HG02970 (cell line): Measurements from ENCODE around the gene OXNAD1.

Experiments used
- ATAC-seq: cut with Tn5 transposase; IDR thresholded peaks from one replicate; pipeline ENCODE4 v1.9.1; 2021; ENCODE audit warnings: mild to moderate bottlenecking, moderate library complexity, moderate number of reproducible peaks; ENCODE audit not compliant: unreplicated experiment, low FRiP score

Gene OXNAD1

DNA sequence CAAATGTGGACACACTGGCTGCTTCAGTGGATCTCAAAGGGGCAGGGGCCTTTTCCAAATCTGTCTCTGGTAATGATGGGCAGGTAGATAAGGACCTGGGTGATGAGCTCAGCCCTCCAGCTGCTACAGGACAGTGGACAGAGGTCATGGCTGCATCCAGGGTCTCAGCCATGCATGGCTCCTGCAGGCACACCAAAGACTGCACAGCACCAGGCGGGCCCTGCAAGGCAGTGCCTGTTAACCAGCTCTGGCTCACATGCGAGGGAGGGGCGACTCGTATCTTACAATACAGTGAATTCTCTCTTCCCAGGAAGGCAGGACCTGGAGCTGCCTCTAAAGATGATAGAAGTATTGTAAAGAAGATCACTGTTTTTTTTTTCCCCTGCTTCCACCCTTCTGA is 58.7 kb downstream of the OXNAD1 start:
- ATAC-seq, result no peak

DNA sequence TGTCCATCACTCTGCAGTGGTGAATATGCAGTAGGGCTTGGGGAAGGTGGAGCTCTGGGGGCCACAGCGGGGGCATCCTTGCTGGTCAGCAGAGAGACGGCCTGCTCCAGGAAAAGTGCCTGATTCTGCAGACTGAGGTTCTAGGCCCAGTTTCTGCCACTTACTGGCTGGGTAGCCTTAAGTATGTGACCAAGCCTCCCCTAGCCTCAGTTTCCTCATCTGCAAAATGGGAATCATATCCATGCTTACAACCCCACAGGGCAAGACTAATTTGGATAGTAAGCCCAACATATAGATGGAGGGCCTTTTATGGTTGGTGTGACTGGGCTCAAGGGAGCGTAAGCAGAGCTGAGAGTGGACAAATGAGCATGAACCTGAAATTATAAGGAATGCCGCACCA is 60.8 kb downstream of the OXNAD1 start:
- no peak for ATAC-seq

DNA sequence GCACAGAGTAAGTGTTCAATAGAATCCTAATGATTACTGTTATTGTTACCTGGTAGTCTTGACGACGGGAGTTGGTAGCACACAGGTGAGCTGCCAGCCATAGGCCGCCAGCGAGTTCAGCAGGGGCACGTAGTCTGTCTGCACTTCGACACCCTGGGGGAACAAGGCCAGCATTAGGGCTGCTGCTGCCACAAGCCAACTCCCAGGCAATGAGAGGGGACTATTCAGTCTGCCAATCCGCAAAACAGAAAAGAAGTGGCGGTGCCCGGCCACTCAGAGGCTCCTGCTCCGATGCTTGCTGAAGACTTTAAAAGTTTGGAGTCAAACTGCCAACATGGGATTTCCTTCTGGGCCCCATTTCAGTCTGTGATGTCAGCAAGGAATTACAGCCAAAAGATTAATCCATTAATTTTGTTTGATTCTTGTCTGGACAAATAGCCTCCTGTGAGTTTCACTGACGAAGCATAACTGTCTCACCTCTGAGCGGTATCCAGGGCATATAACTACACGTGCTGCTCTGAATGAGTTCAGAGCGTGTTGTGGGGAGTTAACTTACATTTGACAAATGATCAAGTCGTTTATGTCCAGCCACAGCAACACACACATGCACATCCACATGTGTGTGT is 61.8 kb downstream of the OXNAD1 start:
- no peak for ATAC-seq

DNA sequence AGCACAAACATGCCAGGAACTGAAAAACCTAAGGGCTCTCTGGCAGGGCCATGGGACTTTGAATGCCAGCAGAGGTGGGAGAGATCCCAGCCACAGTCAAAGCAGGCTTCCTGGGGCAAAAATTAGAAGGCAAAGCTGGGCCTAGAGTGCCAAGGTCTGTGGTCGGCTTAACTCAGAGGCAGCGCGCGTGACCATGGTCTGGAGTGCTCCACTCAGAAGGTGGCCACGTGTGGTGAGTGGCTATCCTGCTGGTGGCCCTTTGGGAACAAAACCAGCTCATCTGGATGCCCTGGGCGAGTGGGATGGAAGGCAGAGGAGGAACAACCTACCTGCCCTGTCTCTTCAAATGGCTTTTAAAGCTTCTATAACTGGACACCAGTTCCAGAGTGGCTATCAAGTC is 63.1 kb downstream of the OXNAD1 start:
- ATAC-seq, result no peak

DNA sequence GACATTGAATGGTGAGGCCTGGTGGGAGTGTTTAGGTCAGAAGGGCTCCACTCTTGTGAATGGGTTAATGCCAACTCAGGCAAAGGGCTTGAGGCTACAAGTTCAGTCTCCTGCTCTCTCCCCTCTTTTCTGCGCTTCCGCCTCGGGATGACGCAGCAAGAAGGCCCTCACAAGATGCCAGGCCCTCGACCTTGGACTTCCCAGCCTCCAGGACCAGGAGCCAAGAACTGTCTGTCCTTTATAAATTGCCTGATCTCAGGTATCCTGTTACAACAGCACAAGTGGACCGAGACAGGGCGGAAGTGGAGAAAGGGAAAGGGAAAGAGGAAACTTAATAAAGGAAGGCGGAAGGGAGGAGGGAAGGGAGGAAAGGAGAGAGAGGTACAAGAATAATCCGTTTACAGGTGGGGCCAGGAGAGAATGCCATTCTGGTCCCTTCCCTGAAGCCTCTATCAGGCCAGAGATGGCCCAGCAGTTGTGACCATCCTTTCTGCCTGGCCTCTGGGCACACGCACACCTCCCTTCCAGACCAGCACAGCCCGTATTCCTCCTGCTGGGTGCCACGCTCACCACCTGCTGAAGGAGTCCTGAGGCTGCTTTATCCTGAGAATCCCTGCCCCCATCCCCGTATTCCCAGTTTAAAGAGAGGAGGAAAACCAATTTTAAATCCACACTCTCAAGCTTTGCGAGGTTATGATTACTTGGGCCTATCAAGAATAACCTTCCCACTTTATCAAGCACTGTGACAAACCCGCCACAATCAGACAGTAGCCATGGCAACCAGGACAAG is 64.2 kb downstream of the OXNAD1 start:
- ATAC-seq, result no peak

DNA sequence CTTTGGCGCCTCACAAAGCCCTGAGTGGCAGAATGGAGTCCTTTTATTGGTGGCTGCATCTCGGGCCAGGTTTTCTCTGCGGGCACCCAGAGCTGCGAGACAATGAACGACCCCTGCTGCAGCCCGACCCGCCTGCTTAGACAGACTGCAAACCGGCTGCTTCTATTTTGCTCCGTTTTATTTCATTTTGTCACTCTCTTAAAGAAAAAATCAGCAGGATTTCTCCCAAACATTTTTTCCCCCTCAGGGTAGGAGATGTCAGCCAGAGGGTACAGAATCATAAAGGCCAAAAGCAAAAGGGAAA is 64.8 kb downstream of the OXNAD1 start:
- no peak for ATAC-seq

DNA sequence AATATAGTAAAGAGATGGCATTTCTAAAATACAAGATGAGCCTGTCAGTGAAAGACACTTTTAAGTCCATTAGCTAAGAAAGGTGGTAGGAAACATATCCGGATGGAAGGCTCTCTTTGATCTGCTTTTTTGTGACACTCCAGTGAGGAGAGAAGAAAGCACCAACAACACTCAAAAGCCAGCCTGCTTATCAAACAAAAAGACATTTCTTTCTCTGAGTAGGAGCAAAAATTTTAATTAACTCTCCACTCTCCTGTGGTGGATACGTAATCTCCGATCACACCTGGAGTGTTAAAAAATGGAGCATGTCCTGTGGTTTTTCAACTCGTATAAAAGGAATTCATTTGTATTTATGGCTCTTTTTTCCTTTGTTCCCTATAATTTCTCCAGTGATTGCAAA is 65.3 kb downstream of the OXNAD1 start:
- no peak for ATAC-seq

DNA sequence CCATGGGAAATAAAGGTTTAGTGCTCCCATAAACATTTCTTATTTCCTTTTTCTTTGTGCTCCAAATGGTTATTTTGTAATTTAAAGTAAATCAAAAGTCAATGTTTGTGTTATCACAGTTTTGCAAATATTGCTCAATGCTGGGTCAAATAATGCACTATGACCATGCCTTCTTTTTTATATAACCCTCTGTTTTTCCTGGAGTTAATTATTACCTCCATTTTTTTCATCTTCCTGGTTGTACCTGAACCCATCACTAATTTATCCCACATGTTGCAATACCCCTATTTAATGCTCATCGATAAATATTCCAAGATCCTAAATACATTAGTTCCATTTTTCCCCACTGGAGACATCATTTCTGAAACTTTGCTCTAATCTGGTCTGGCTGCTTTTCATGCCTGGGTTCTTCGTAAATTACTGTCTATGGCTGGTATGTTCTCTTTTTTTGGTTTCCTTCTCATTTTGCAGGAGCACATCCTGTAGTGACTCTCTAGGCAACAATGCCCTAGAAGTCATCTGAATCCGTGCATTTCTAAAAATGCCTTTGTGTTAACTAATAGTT is 66.4 kb downstream of the OXNAD1 start:
- no peak for ATAC-seq

DNA sequence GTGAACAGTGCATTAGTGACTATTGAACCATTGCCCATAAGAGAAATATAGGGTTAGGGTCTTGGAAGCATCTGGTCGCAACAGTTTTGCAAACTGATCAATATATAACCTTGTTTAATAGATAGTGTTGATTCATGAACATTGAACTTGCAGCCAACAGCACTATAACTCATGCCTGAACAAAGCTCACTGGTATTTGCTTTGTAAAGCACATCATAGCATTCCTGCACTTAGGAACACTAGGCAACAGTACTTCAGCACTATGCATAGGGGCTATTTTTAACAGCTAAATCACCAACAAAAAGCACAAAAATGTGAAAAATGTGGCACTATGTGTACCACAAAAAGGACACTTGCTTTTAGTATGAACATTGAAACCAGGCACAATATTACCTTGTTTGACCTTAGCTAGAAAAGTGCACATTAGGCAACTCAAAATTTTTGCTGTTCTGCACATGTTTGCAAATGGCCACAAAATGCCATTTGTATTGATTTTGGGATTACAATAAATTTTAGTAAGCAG is 68.0 kb downstream of the OXNAD1 start:
- ATAC-seq, result no peak

DNA sequence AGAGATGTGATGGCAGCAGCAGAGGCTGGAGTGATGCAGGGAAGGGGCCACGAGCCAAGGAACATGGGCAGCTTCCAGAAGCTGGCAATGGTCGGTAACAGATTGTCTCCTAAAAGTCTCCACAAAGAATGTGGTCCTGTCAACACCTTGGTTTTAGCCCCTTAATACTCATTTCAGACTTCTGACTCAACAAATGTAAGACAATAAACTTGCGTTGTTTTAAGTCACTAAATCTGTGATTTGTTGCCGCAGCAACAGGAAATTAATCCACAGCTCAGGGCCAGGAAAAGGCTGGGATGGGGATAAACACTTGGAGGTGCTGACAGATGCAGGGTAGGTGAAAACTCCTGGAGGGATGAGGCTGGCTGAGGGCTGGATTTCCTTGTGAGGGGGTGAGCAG is 69.9 kb downstream of the OXNAD1 start:
- ATAC-seq, result no peak

DNA sequence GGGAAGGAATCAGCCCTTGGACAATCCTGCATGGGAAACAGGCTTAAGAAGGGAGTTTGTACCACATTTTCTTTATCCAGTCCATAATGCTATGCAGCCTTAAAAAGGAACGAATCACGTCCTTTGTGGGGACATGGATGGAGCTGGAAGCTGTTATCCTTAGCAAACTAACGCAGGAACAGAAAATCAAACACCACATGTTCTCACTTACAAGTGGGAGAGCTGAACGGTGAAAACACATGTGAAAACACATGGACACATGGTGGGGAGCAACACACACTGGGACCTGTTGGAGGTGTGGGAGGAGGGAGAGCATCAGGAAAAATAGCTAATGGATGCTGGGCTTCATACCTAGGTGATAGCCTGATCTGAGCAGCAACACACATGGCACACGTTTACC is 70.3 kb downstream of the OXNAD1 start:
- ATAC-seq, result no peak

DNA sequence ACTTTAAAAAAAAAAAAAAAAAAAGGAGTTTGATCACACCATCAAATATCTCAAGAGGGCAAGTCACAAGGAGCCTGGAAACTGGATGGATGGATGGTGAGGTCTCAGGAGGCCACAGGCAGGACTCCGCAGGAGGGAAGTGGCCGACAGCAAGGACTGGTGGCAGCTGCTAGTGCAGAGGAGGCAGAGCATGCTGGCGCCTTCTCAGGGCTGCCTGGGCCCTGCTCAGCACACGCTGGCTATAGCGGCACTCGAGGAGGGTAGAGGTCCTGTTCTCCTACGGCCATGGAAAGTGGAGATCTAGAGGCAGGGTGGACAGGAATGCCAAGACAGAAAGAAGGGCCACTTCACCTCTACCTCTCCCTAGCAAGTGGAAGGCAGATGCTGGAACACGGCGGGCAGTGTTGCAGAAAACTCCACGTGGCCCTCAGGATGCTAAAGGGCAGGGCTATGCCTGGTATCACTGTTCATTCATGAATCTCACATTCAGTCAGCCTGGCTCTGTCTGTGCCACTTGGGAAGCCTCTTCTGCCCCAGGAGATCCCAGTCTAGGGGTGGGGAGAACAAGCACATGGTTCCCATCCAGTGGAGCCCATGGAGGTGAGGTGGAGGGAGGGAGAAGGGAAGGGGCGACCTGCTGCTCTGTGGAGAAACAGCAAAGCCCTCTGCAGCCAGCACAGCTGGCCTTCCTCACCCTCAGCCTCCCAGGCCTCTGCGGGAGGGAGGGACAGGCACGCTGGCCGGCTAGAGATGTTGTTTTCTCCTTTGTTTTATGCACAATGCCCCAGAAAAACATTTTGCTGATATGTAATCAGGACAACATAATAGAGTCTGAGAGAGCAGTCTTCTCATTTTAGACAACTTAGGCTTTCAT is 71.0 kb downstream of the OXNAD1 start:
- no peak for ATAC-seq

DNA sequence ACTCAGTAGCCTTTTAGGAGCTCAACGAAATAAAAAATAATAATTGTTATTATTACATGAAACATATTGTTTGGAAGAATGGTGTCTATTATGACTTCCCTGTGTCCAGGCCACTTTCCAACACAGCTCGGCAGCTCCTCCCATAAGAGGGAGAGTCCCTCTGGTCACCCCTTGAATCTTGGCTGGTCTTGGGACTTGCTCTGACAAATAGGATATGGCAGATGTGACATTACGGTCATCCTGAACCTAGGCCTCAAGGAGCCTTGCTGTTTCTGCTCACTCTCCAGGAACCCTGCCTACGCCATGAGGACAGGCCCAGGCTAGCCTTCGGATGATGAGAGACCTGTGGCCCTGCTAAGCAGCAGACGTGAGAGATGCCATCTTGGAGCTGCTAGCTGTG is 71.8 kb downstream of the OXNAD1 start:
- ATAC-seq, result no peak

DNA sequence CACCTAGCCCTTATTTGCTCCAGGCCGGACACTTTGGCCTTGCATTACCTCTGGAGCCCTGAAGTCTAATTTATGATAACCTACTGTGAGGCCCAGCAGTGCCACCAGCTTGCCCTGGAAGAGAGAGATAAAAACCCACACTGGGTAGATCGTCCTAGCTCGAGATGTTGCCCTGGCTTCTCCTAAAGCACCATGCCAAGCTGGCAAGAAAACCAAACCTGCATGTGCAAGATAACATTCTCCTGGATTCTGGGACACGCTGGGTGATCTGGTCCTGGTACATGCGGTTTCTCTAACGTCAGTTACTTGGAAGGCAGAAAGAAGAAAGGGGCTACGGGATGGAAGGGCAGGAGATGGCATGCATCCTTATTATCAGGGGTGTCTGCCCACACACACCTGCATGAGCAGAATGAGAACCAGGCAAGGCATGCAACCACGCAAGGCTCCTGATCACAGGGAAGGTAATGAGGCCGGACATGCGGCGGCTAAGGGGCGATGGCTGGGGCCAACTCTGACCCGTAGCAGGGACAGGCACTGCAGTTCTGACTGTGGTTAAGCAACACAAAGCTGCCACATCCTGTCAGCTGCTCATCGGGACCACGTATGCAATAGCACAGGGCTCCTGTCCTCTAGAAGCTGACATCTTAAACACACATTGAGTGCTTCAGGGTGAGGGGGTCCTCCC is 73.0 kb downstream of the OXNAD1 start:
- ATAC-seq, result peak; percentile 58

DNA sequence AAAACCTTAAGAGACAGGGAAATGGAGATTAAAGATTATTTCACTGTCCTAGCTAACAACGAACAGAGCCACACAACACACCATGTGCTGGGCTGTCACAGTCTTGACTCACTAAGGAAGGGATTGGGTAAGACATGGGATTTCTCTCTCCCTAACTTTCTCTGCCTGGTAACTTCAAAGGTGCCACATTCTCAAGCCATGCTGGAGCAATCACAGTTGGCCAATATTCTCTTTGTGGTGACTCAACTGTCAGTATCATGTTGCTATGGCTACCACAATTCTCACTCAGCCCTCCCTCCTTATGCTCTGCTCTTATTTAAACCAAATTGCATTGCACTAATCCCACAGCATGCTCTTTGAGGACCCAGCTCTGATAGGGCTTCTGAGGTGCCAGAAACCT is 74.0 kb downstream of the OXNAD1 start:
- ATAC-seq, result no peak

DNA sequence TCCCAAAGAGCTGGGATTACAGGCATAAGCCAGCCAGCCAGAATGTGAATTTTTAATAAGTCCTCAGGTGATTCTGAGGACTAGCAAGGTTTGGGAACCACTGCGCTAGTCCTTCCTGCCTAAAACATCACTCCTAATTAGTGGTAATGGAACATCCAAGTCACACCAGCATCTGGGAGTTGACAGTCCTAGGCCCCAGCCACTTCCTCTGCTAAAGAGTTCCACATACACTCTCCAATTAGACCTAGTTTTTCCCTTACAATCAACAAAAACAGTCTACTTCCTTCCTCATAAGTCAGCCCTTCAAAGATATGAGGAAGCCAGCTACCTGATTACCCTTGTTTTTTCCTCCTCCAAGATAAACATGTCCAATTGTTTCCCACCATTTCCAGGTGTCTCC is 78.1 kb downstream of the OXNAD1 start:
- no peak for ATAC-seq

DNA sequence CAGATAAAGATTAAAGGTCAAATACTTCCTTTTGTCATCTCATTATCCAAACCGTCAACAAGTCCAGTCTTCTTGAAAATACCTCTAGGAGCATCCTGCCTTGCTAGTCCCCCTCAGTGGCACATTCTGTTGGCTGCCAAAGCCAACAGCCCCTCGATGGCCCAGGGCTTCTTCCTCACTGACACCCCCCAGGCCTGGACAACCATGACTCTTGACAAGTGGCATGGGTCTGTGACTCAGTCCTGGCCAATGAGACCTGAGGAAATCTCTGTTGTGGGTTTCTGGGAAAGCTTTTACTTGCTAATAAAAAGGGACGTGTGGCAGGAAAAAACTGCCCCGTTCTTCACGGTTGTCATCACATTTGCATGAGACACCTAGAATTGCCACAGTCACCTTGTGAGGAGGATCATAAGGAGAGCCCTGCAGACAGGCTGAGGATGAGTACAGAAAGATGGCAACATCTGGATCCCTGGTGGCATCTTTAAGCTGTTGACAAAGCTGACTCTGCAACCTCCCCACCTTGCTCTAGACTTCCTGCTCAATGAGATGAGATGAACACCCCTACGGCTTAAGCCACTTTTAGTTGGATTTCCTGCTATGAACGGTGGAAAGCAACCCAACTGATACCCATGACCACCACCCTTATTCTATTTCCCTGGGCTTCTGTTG is 81.5 kb downstream of the OXNAD1 start:
- no peak for ATAC-seq

DNA sequence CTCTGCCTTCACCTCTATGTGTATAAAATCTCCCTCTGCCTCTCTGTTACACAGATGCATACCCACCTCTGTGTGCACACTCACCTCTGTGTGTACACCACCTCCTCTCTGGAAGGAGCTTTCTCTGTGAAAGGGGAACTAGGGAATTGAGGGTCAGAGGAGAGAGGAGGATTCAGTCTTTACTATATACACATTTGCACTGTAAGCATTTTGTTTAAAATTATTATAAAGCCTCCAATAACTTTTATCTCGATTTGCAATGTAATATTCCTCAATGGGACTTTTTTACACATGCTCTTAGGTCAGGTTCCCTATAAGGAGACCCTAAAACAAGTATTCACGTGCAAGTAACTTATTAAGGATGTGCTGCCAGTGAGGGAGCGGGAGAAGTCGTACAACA is 82.5 kb downstream of the OXNAD1 start:
- no peak for ATAC-seq

DNA sequence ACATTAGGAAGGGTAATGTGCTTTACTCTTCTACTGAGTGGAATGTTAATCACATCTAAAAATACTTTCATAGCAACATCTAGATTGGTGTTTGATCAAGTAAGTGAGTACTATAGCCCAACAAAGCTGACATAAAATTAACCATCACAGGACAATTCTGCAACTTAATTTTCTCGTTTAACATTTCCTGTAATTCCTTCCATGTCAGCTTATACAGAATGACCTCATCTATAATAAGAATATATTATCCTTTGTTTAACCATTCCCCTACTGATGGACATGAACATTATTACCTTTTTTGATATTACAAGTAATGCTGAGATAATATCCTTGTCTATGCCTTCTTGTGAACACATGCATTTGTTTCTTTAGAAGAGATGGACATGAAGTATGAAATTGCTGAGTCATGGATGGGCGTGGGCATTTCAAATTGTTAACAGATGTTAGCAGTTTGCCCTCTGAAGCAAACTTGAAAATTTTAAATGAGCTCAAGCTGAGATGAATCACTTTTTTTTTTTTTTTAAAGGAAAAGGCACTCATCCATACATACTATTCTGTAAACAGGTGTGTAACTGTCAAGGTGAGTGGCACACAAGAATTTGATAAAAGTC is 85.1 kb downstream of the OXNAD1 start:
- ATAC-seq, result no peak
